ENCODE measurements around the gene PRKN. TPM values are rescaled to one million over a fixed set of nuclear protein-coding genes. Genes with fewer than 3 reads are reported as not detected.

Gene PRKN
- total RNA-seq, 1 donor from 2014 or later: 2.8 TPM

GRCh38 chr6:161373905-161374451 is 1353.6 kb downstream of the PRKN start:
- peak; percentile 81 for DNase-seq (ENCODE audit: low spot score)
- no peaks in the 10 kb centered on the region for H3K27me3 ChIP-seq
- no peak overlapping the region for H3K4me3 ChIP-seq
- H3K27ac ChIP-seq: no peak overlapping the region
- no peaks in the 10 kb centered on the region for H3K9me3 ChIP-seq (ENCODE audit: low read depth)
- H3K9ac ChIP-seq: no peak overlapping the region
- H2AFZ ChIP-seq (replicated peaks): peak overlapping the region; percentile 86
- no peaks in the 10 kb centered on the region for H3K36me3 ChIP-seq
- Mint-ChIP-seq H3K4me1 (peaks cover 6% of the 10 kb centered on the region), H3K4me3 (no peak overlapping the region), H3K36me3 (peaks cover 2% of the 10 kb centered on the region), H3K27me3 (ENCODE audit: insufficient read depth, low read depth) (peaks cover 3% of the 10 kb centered on the region), H3K27ac (no peak overlapping the region), H3K9me3 (peaks cover 2% of the 10 kb centered on the region)
- H3K4me2 ChIP-seq: no peak overlapping the region
- H4K20me1 ChIP-seq (ENCODE audit: low read depth): no peaks in the 10 kb centered on the region
- H3K4me1 ChIP-seq: no peaks in the 10 kb centered on the region
- H3K79me2 ChIP-seq (ENCODE audit: low read depth): no peaks in the 10 kb centered on the region
- H3F3A ChIP-seq (ENCODE audit: low read depth): no peaks in the 10 kb centered on the region
- TF ChIP-seq EZH2phosphoT487 (IDR thresholded peaks at IDR 0.05): no peak
- peak; percentile 97 for TF ChIP-seq CTCF (IDR thresholded peaks at IDR 0.05)

DNA sequence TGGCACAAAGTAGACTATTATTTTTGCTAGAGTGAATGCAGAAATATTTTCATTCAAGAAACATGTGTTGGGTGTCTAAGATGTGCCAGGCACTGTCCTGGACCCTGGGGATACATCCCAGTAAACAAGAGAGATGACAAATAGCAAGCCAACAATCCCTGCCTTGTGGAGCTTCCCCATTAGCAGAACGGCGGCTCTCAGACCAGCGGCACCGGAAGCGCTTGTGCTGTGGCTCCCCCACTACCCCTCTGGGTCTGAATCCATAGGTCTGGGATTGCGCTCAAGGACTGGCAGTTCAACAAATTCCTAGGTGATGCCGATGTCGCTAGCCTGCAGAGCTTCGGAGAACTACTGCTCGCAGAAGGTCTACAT is 1355.2 kb downstream of the PRKN start:
- Histone ChIP-seq H3K9me3 (ENCODE audit: low read depth) (no peaks in the 10 kb centered on the region), H3K79me2 (ENCODE audit: low read depth) (no peaks in the 10 kb centered on the region), H2AFZ (replicated peaks) (no peak overlapping the region), H3K36me3 (no peaks in the 10 kb centered on the region), H3K27me3 (no peaks in the 10 kb centered on the region), H3K4me2 (no peak overlapping the region), H3F3A (ENCODE audit: low read depth) (no peaks in the 10 kb centered on the region), H4K20me1 (ENCODE audit: low read depth) (no peaks in the 10 kb centered on the region), H3K4me1 (no peaks in the 10 kb centered on the region), H3K27ac (no peak overlapping the region), H3K4me3 (no peak overlapping the region), H3K9ac (no peak overlapping the region)
- Mint-ChIP-seq H3K27ac (no peak overlapping the region), H3K9me3 (peaks cover 2% of the 10 kb centered on the region), H3K4me1 (peaks cover 1% of the 10 kb centered on the region), H3K4me3 (no peak overlapping the region), H3K36me3 (no peaks in the 10 kb centered on the region), H3K27me3 (ENCODE audit: insufficient read depth, low read depth) (peaks cover 5% of the 10 kb centered on the region)
- DNase-seq (ENCODE audit: low spot score): no peak
- TF ChIP-seq EZH2phosphoT487 (IDR thresholded peaks at IDR 0.05) (no peak), EZH2 (IDR thresholded peaks at IDR 0.05) (no peak), CTCF (IDR thresholded peaks at IDR 0.05) (no peak)

GRCh38 chr6:161370880-161371279 is 1356.7 kb downstream of the PRKN start:
- DNase-seq (ENCODE audit: low spot score): peak; percentile 84
- Histone ChIP-seq H3K9ac (no peak overlapping the region), H4K20me1 (ENCODE audit: low read depth) (no peaks in the 10 kb centered on the region), H3K4me3 (no peak overlapping the region), H3K9me3 (ENCODE audit: low read depth) (no peaks in the 10 kb centered on the region), H3K27ac (no peak overlapping the region), H3F3A (ENCODE audit: low read depth) (no peaks in the 10 kb centered on the region), H3K79me2 (ENCODE audit: low read depth) (no peaks in the 10 kb centered on the region), H3K4me2 (no peak overlapping the region), H3K36me3 (no peaks in the 10 kb centered on the region), H3K27me3 (no peaks in the 10 kb centered on the region), H2AFZ (replicated peaks) (no peak overlapping the region), H3K4me1 (no peaks in the 10 kb centered on the region)
- H3K9me3 Mint-ChIP-seq: no peaks in the 10 kb centered on the region
- peaks cover 6% of the 10 kb centered on the region for H3K27me3 Mint-ChIP-seq (ENCODE audit: insufficient read depth, low read depth)
- H3K36me3 Mint-ChIP-seq: no peaks in the 10 kb centered on the region
- no peak overlapping the region for H3K27ac Mint-ChIP-seq
- H3K4me3 Mint-ChIP-seq: no peak overlapping the region
- H3K4me1 Mint-ChIP-seq: no peaks in the 10 kb centered on the region
- TF ChIP-seq EZH2phosphoT487 (IDR thresholded peaks at IDR 0.05): no peak
- no peak for TF ChIP-seq CTCF (IDR thresholded peaks at IDR 0.05)
- TF ChIP-seq EZH2 (IDR thresholded peaks at IDR 0.05): no peak

All from neural progenitor cell (in vitro differentiated cells).